ENCODE results near the gene NAA10.

Gene NAA10

GRCh38 chrX:153925739-153926551 is 8.9 kb downstream of the NAA10 start, which contains the start of gene ARHGAP4:
Gene ARHGAP4, minus strand, starts transcription at chrX:153926264. Its CDS starts 62 bp downstream, at chrX:153926202.
- Histone ChIP-seq H3K27ac (replicated peaks; ENCODE audit: low read length) (no peak within 1 kb of the TSS), H3K4me2 (ENCODE audit: insufficient read depth, low read length, poor library complexity, severe bottlenecking) (peak within 1 kb of the TSS; percentile 51), H3K23ac (ENCODE audit: low read depth, low read length, poor library complexity) (peak within 1 kb of the TSS; percentile 89), H3K14ac (ENCODE audit: low read length) (no peak within 1 kb of the TSS), H3K4me3 (ENCODE audit: low read length in 2 of 2) (peak within 1 kb of the TSS; percentile 64 to 67), H3K36me3 (replicated peaks in 1 of 2; ENCODE audit: control insufficient read depth in 2 of 2, insufficient read depth in 2 of 2, low read length in 2 of 2) (peaks cover 0 to 17% of the 10 kb centered on the region in 2 donors), H3K4ac (ENCODE audit: low read length) (no peak within 1 kb of the TSS), H2BK15ac (ENCODE audit: low read length) (peak within 1 kb of the TSS; percentile 37), H3K79me1 (ENCODE audit: low read depth, low read length) (no peaks in the 10 kb centered on the region), H3K18ac (ENCODE audit: low read length) (peak within 1 kb of the TSS; percentile 76), H4K91ac (ENCODE audit: low read depth, low read length, poor library complexity) (no peak within 1 kb of the TSS), H2BK5ac (ENCODE audit: low read length) (no peak within 1 kb of the TSS), H2BK12ac (ENCODE audit: low read length) (peak within 1 kb of the TSS; percentile 58), H4K8ac (ENCODE audit: low read depth, low read length) (no peak within 1 kb of the TSS), H2AFZ (ENCODE audit: low read length) (peak within 1 kb of the TSS; percentile 38), H3K9ac (ENCODE audit: low read depth, low read length, poor library complexity) (peak within 1 kb of the TSS; percentile 60), H2BK120ac (ENCODE audit: low read depth, low read length) (no peak within 1 kb of the TSS), H3K27me3 (ENCODE audit: control insufficient read depth in 3 of 3, insufficient read depth in 3 of 3, low read depth in 1 of 3, low read length in 3 of 3) (peaks cover 0 to 37% (median 5%) of the 10 kb centered on the region in 3 experiments), H3K9me3 (replicated peaks in 1 of 2; ENCODE audit: control insufficient read depth in 2 of 2, insufficient read depth in 1 of 2, low read depth in 1 of 2, low read length in 2 of 2) (no peaks in the 10 kb centered on the region), H3K4me1 (ENCODE audit: control insufficient read depth in 2 of 2, insufficient read depth in 1 of 2, low read depth in 1 of 2, low read length in 2 of 2) (peaks cover 11 to 28% of the 10 kb centered on the region in 2 donors), H2AK5ac (ENCODE audit: low read depth, low read length) (peak within 1 kb of the TSS; percentile 63)
- DNase-seq (ENCODE audit: low spot score): no peak
- WGBS, 2 donors (ENCODE audit: extremely low coverage in 2 of 2, insufficient read length in 2 of 2, insufficient replicate concordance in 1 of 2): no CpG with 5 or more reads among the region's 59 CpGs

GRCh38 chrX:153925387-153925738 is 9.5 kb downstream of the NAA10 start:
- no CpG with 5 or more reads among the region's 4 CpGs for WGBS, 2 donors (ENCODE audit: extremely low coverage in 2 of 2, insufficient read length in 2 of 2, insufficient replicate concordance in 1 of 2)
- Histone ChIP-seq H2AFZ (ENCODE audit: low read length) (no peak overlapping the region), H2AK5ac (ENCODE audit: low read depth, low read length) (no peak overlapping the region), H3K4me2 (ENCODE audit: insufficient read depth, low read length, poor library complexity, severe bottlenecking) (no peak overlapping the region), H2BK5ac (ENCODE audit: low read length) (no peak overlapping the region), H3K14ac (ENCODE audit: low read length) (no peak overlapping the region), H3K18ac (ENCODE audit: low read length) (no peak overlapping the region), H3K23ac (ENCODE audit: low read depth, low read length, poor library complexity) (peak overlapping the region; percentile 34), H3K79me1 (ENCODE audit: low read depth, low read length) (no peaks in the 10 kb centered on the region), H3K9ac (ENCODE audit: low read depth, low read length, poor library complexity) (no peak overlapping the region), H3K9me3 (replicated peaks in 1 of 2; ENCODE audit: control insufficient read depth in 2 of 2, insufficient read depth in 1 of 2, low read depth in 1 of 2, low read length in 2 of 2) (no peaks in the 10 kb centered on the region), H3K4me3 (ENCODE audit: low read length in 2 of 2) (no peak overlapping the region), H3K4me1 (ENCODE audit: control insufficient read depth in 2 of 2, insufficient read depth in 1 of 2, low read depth in 1 of 2, low read length in 2 of 2) (peaks cover 11 to 28% of the 10 kb centered on the region in 2 donors), H3K27ac (replicated peaks; ENCODE audit: low read length) (no peak overlapping the region), H2BK15ac (ENCODE audit: low read length) (no peak overlapping the region), H3K27me3 (ENCODE audit: control insufficient read depth in 3 of 3, insufficient read depth in 3 of 3, low read depth in 1 of 3, low read length in 3 of 3) (peaks cover 0 to 38% (median 5%) of the 10 kb centered on the region in 3 experiments), H4K8ac (ENCODE audit: low read depth, low read length) (no peak overlapping the region), H2BK120ac (ENCODE audit: low read depth, low read length) (no peak overlapping the region), H3K36me3 (replicated peaks in 1 of 2; ENCODE audit: control insufficient read depth in 2 of 2, insufficient read depth in 2 of 2, low read length in 2 of 2) (peaks cover 0 to 11% of the 10 kb centered on the region in 2 donors), H4K91ac (ENCODE audit: low read depth, low read length, poor library complexity) (no peak overlapping the region), H2BK12ac (ENCODE audit: low read length) (no peak overlapping the region), H3K4ac (ENCODE audit: low read length) (no peak overlapping the region)
- no peak for DNase-seq (ENCODE audit: low spot score)

- H2AK5ac ChIP-seq (ENCODE audit: low read depth, low read length): no peak overlapping the region
- H3K9me3 ChIP-seq (replicated peaks in 1 of 2; ENCODE audit: control insufficient read depth in 2 of 2, insufficient read depth in 1 of 2, low read depth in 1 of 2, low read length in 2 of 2): no peaks in the 10 kb centered on the region
- H4K8ac ChIP-seq (ENCODE audit: low read depth, low read length): no peak overlapping the region
- H3K4me2 ChIP-seq (ENCODE audit: insufficient read depth, low read length, poor library complexity, severe bottlenecking): no peak overlapping the region
- no peak overlapping the region for H2BK12ac ChIP-seq (ENCODE audit: low read length)
- DNase-seq (ENCODE audit: low spot score): no peak
- H4K91ac ChIP-seq (ENCODE audit: low read depth, low read length, poor library complexity): no peak overlapping the region
- H3K27me3 ChIP-seq (ENCODE audit: control insufficient read depth in 3 of 3, insufficient read depth in 3 of 3, low read depth in 1 of 3, low read length in 3 of 3): peaks cover 0 to 37% (median 5%) of the 10 kb centered on the region in 3 experiments
- H3K36me3 ChIP-seq (replicated peaks in 1 of 2; ENCODE audit: control insufficient read depth in 2 of 2, insufficient read depth in 2 of 2, low read length in 2 of 2): peaks cover 0 to 4% of the 10 kb centered on the region in 2 donors
- no peak overlapping the region for H3K14ac ChIP-seq (ENCODE audit: low read length)
- no peak overlapping the region for H3K4me3 ChIP-seq (ENCODE audit: low read length in 2 of 2)
- no peak overlapping the region for H3K9ac ChIP-seq (ENCODE audit: low read depth, low read length, poor library complexity)
- no peak overlapping the region for H2BK5ac ChIP-seq (ENCODE audit: low read length)
- H3K27ac ChIP-seq (replicated peaks; ENCODE audit: low read length): no peak overlapping the region
- H2BK120ac ChIP-seq (ENCODE audit: low read depth, low read length): no peak overlapping the region
- no peak overlapping the region for H3K18ac ChIP-seq (ENCODE audit: low read length)
- peaks cover 11 to 28% of the 10 kb centered on the region in 2 donors for H3K4me1 ChIP-seq (ENCODE audit: control insufficient read depth in 2 of 2, insufficient read depth in 1 of 2, low read depth in 1 of 2, low read length in 2 of 2)
- H3K23ac ChIP-seq (ENCODE audit: low read depth, low read length, poor library complexity): no peak overlapping the region
- H3K79me1 ChIP-seq (ENCODE audit: low read depth, low read length): no peaks in the 10 kb centered on the region
- no CpG with 5 or more reads among the region's 14 CpGs for WGBS, 2 donors (ENCODE audit: extremely low coverage in 2 of 2, insufficient read length in 2 of 2, insufficient replicate concordance in 1 of 2)
- H2AFZ ChIP-seq (ENCODE audit: low read length): peak overlapping the region; percentile 58
- no peak overlapping the region for H2BK15ac ChIP-seq (ENCODE audit: low read length)
- no peak overlapping the region for H3K4ac ChIP-seq (ENCODE audit: low read length)
Measured at GRCh38 chrX:153924149-153924861, 10.5 kb downstream of the NAA10 start.
